ENCODE data around the gene STRADB.
"Not testable (repeated sequence)": the region's sequence is repeated elsewhere in the genome, so short reads cannot be mapped to it uniquely, and the experiment has no call there.

STRADB gene

DNA sequence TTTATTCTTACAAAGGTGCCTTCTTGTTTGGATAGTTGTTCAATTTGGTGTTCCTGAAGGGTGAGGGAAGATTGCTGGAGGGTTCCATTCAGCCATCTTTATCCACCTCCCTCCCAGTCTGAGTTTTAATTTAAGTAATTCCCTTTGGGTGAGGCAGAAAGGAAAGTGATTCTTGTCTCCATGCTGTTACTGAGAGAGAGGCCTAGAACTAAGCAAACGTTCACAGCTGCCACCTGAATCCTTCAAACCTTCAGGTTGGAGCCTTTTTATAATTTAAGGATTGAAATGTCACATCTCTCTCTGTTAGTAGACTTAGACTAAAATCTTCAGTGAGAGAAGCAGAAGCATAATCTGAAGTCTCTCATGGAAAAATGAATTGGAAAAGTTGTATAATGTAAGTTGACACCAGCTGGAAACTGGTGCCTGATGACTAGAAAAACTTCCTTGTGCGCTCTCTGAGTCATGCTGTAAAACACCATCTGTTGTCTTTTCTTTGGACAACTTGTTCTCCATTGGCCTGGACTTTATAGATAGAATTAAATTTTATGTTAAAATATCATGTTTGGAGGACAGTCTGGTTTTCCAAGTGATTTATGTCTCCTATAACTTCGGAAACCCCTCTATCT, 14.6 kb downstream of the STRADB start:
- DNase-seq (ENCODE audit: low spot score): peak; percentile 70

DNA sequence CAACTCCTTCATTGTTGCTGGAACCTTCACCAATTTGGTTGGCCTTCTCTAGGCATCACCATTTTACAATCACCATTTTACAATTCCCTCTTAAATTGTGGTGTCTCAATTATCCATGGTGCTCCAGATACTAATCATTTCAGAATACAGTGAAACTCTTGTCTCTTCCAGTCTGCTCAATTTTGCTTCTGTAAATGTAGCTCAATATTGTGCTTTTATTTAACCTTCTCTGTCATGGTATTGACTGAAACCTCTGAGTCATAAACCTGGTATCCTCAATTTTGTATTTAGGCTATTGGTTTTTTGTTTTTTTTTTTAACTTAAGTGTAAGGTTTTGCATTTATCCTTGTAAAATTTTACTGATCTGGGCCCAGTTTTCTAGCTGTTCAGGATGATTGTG, 16.1 kb downstream of the STRADB start:
- DNase-seq (ENCODE audit: low spot score): no peak

DNA sequence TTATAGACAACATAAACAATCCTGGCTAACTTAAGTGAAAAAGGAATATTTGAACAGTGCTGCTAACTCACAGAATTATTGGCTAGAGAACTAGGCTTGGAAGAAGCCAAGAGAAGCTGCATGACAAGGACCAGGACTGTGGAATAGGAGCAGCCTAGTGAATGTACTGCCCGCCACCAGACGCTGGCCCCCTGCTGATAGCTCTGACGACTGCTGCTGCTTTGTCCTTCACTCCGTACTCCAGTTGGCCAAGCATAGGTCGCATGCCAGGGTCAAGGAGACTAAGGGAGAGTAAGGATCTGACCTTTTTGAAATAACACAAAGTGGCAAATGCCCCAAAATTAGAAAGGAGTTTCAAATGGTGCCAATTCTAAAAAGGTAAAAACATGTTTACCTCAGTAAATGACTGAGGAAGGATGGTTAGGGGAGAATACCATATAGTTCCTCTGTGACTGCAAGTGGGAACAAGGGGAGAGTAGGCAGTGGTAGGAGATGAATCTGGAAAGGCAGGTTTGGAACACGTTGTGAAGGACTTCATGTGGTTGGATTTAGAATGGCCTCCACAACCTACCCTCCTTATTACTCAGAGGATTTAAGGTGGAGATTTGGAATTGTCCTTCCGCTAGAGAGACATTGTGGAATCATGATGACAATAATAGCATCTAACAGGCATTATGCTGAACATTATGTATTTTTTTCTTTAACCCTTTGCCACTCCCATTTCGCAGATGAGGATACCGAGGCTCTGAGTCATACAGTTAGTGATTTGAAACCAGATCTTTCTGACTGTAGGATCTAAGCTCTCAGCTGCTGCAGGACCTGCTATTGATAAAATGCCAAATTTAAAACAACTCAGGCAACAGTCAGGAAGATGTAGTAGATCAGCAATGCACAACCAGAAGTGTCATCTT, 19.5 kb downstream of the STRADB start:
- DNase-seq (ENCODE audit: low spot score): no peak

DNA sequence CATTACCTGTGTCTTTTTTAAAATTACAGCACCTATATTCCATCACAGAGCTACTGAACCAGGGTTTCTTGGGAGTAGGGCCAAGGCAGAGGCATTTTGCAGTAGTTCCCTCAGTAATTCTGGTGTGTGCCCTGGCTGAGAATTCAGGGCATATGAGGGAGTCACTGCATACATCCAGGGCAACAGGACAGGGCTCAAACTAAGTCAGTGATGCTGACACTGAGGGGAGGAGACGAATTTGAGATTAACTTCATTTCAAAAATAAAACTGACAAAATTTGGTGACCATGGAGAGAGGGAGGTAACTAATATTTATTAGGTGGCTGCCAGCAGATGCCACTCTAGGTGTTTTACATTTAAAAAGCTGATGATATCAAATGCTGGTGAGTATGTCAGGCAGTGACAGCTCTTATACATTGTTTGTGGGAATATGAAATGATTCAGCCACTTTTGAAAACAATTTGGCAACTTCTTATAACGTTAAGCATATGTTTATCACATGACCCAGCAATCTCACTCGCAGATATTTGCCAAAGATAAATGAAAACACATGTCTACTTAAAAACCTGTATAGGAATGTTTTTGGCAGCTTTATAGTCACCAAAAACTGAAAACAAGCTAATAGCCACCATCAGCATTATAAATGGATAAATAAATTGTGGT, 20.3 kb downstream of the STRADB start:
- no peak for DNase-seq (ENCODE audit: low spot score)

DNA sequence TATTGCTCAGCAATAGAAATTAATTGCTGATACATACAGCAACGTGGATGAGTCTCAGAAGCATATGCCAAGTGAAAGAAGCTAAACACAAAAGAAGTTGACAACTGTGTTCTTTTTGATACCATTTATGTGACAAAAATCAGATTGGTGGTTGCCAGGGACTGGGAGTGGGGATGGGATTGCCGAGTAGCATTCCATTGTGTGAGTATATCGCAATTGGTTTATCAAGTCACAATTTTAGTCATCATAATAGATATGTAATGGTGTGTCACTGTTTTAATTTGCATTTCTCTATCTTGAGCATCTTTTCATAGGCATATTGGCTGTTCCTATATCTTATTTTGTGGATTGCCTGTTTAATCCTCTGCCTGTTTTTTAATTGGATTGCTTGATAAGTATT, 20.9 kb downstream of the STRADB start:
- DNase-seq (ENCODE audit: low spot score): no peak

DNA sequence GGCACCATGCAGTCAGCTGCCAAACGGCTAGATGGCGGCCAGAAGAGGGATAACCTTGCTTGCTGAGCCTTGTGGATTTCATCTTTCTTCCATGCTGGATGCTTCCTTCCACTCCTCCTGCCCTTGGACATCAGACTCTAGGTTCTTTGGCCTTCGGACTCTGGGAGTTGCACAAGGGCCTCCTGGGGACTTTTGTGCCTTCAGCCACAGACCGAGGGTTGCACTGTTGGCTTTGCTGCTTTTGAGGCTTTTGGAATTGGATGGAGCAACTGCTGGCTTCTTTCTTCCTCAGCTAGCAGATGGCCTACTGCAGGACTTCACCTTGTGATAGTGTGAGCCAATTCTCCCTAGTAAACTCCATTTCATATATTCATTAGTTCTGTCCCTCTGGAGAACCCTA, 31.0 kb downstream of the STRADB start:
- no peak for DNase-seq (ENCODE audit: low spot score)

DNA sequence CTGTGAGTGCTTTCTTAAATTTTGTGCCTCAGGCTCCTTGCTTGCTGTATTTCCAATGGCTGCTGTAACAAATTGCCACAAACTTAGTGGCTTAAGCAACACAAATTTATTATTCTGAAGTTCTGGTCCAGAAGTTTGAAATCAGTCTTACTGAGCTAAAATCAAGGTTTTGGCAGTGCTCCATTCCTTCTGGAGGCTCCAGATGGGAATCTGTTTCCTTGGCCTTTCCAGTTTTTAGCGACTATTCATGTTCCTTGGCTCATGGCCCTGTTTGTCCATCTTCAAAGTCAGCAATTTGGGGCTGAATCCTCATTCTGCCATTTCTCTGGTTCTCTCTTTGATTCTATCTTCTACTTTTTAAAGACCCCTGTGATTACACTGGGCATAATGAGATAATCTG, 31.8 kb downstream of the STRADB start:
- no peak for DNase-seq (ENCODE audit: low spot score)

DNA sequence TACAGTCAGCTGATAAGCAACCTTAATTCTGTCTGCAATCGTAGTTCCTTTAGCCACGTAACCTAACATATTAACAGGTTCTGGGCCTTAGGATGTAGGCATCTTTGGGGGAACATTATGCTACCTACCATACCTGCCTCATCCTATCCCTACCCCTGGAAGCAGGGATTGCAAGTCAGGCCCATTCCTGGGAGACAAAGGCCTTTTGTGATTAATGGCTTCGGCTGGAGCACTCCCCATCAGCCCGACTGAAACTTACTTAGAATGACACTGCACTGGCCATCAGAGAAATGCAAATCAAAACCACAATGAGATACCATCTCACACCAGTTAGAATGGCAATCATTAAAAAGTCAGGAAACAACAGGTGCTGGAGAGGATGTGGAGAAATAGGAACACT, 32.2 kb downstream of the STRADB start:
- not testable (repeated sequence) for DNase-seq (ENCODE audit: low spot score)

DNA sequence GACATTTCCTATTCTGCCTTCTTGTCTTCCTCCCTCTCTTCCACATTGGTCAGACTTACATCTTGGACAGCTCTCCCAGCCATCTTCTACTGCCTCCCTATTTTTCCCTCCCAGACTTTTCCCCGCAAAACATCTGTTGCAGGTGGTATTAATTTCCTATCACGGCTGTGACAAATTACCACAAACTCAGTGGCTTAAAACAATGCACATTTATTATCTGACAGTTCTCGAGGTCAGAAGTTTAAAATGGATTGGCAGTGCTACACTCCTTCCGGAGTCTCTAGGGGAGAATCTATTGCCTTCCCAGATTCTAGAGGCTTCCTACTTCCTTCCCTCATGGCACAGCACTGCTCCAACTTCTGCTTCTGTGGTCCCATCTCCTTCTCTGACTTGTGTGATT, 33.3 kb downstream of the STRADB start:
- no peak for DNase-seq (ENCODE audit: low spot score)

DNA sequence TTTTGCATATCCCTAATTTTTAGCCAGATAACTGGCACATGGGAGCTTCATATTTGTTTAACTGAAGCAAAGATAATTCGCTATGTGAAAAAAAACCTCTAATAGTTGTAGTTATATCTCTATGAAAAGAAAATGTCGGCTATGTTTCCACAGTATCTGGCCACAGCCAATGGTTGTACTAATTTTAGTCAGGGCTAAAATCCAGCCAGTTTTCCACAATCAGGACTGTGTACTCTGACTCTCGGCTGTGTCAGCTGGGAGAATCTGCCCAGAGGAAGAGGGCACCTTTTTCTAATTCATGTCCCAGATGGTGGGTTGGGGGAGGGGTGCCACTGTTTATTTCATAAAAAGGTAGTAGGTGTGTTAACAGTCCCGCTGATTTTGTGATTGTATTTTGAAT, 38.8 kb downstream of the STRADB start:
- no peak for DNase-seq (ENCODE audit: low spot score)

DNA sequence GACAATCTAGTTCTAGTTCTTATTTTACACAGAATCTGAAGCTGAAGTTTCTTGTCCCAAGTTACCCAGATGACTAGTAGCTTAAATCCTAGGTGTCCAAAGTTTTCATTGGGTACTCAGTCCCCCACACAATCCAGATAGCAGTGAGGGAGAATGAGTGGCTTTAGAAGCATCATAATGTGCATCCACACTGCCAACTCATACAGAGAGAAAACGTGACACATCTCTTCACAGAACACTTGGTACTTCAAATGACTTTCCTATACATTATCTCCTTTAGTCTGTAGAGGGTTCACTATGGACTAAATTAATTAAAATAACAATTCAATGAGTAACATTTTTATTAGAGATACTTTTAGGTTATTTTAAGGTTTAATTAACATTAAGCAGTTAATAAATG, 45.2 kb downstream of the STRADB start:
- DNase-seq (ENCODE audit: low spot score): no peak

DNA sequence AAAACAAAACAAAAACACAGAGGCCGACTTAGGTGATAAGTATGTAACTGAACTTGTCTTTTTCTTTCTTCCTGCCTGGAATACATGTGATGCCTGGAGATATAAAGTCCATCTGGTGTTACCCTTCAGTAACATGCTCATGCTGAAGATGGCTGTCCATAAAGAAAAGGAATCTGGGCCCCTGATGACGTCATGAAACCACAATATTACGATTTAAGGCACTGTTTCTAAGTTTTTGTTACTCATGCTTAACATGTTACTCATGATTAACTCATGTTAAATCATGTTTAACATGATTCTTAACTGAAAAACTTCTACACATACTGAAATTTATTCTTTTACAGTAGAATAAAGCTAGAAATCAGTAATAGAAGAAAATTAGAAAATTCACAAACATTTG, 49.0 kb downstream of the STRADB start:
- no peak for DNase-seq (ENCODE audit: low spot score)

DNA sequence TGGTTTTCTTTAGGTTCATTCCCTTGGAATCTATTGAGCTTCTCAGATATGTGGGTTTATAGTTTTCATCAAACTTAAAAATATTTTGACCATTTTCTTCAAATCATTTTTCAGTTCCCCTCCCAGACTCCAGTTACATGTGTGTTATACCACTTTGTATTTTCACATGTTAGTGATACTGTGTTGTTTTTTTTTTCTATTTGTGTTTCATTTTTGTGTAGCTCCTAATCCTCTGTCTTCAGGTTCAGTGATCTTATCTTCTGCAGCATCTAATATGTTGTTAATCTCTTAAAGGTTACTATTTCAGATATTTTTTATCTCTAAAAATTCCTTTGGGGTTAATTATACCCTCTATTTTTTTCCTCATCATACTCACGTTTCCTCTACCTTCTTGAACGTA, 51.2 kb downstream of the STRADB start:
- DNase-seq (ENCODE audit: low spot score): no peak

DNA sequence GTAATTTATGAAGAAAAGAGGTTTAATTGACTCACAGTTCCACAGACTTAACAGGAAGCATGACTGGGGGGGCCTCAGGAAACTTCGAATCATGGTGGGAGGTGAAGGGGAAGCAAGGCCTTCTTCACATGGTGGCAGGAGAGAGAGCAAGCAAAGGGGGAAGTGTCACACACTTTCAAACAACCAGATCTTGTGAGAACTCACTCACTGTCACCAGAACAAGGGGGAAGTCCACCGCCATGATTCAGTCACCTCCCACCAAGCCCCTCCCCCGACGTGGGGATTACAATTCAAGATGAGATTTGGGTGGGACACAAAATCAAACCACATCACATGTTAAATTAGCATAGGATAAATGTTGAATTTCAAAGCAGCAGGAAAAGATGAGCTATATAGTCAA, 56.2 kb downstream of the STRADB start:
- no peak for DNase-seq (ENCODE audit: low spot score)

DNA sequence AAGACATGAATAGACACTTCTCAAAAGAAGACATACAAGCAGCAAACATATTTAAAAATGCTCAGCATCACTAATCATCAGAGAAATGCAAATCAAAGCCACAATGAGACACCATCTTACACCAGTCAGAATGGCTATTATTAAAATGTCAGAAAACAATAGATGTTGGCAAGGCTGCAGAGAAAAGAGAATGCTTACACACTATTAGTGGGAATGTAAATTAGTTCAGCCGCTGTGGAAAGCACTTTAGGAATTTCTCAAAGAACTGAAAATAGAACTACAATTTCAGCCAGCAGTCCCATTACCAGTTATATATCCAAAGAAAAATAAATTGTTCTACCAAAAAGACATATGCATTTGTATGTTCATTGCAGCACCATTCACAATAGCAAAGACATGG, 61.7 kb downstream of the STRADB start:
- no peak for DNase-seq (ENCODE audit: low spot score)

DNA sequence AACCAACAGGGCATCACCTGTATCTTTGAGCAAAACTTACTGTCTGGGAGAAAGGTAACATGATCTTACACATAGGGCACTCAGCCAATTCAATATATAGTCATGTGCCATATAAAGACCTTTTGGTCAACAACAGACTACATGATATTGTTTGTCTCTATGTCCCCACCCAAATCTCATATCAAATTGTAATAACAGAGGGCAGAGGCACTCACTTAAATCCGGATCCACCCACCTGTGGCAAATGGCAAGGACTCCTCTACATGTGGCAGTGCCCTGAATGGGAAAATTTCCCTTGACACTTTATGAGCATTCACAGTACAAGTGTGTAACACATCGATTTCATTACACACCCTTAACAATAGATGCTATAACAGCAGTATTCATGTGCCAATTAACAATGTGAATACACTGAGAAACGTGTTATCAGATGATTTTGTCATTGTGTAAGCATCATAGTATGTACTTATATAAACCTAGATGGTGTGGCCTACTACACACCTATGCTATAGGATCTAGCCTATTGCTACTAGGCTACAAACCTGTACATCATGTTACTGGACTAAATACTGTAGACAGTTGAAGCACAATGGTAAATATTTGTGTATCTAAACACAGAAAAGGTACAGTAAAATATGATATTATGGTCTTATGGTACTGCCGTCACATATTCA, 64.2 kb downstream of the STRADB start:
- DNase-seq (ENCODE audit: low spot score): no peak

DNA sequence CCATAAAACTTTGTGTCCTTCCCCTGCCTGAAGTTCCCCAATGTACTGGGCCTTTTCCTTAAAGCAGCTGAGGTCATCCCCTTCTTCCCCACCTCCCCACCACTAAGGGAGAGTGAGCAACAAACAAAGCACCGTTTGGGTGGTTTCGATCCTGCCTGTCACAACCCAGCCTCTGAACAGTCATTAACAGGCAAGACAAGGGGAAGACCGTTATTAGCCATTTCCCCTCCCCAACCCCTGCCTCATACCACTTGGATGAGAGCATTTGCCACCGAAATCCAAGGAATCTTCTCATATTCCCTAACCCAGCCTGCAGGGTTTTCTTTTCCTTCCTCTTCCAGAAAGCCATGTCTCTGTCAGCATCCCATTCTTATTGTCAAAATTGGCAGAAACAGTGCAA, 65.6 kb downstream of the STRADB start:
- peak; percentile 17 for DNase-seq (ENCODE audit: low spot score)

DNA sequence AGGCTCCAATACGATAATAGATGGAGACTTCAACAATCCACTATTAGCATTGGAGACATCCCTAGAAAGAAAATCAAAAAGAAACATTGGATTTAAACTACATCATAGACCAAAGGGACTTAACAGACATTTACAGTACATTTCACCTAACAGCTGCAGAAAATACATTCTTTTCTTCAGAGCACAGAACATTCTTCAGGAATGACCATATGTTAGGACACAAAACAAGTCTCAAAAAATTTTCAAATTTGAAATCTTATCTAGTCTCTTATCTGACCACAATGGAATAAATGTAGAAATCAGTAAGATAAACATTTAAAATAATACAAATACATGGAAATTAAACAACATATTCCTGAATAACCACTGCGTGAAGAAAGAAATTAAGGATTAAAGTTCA, 68.7 kb downstream of the STRADB start:
- no peak for DNase-seq (ENCODE audit: low spot score)

DNA sequence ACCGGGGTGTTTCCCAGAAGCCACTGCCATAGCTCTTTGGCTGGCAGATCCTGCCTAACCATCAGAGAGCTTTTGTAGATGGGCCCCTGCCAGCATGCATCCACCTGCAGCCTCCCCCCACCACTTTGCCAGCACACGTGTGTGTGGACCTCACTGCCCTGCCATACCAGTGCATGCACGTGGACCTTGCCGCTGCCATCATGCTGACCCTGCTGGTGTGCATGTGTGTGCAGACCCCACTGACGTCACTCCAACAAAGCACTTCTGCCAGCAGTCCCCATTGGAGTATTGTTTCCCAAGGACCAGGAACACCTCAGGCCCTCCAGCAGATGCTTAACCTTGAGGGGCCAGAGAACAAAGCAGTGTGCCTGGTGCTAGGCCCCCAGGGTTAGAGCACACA, 71.4 kb downstream of the STRADB start:
- no peak for DNase-seq (ENCODE audit: low spot score)

DNA sequence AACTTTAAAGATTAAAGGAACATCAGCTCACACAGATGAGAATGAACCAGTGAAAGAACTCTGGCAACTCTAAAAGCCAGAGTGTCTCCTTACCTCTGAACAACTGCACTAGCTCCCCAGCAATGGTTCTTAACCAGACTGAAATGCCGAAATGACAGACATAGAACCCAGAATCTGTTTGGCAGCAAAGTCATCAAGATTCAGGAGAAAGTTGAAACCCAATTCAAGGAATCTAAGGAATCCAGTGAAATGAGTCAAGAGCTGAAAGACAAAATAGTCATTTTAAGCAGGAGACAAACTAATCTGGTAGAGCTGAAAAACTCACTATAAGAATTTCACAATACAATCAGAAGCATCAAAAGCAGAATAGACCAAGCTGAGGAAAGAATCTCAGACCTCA, 72.0 kb downstream of the STRADB start:
- no peak for DNase-seq (ENCODE audit: low spot score)

Measured in AG08396 (cell line).